K562 (cell line): Measurements from ENCODE around the gene MYO18A. TPM values are rescaled to one million over a fixed set of nuclear protein-coding genes. Genes with fewer than 3 reads are reported as not detected.
A peak's percentile ranks its signal among the peaks of the same experiment; 100 is the strongest.

Experiments
- CXXC5 ChIP-seq: fragments of 250-450 bp; sonication (Bioruptor Pico); IDR thresholded peaks from 2 replicates; pipeline ENCODE4 v1.8.0; 2022; ENCODE audit warnings: inconsistent platforms, mild to moderate bottlenecking, moderate library complexity
- JUND ChIP-seq, 2 experiments: IDR thresholded peaks; 2 replicates in 1 of 2; 3 replicates in 1 of 2; pipeline ENCODE4 v1.6.1; 2011; ENCODE audit warnings: borderline replicate concordance in 2 of 2, low read depth in 2 of 2, low read length in 2 of 2, improper control_type of control experiment in 1 of 2, missing biosample characterization in 1 of 2, missing genetic modification characterization in 1 of 2, missing genetic modification reagents in 1 of 2
- NFYB ChIP-seq: IDR thresholded peaks from 2 replicates; pipeline ENCODE4 v1.6.1; 2011; ENCODE audit warnings: mild to moderate bottlenecking, moderate library complexity; ENCODE audit not compliant: insufficient read length; ENCODE audit errors: extremely low read depth
- PTTG1 ChIP-seq: fragments of 450-650 bp; IDR thresholded peaks from 2 replicates; pipeline ENCODE4 v1.6.1; 2016; ENCODE audit warnings: low read depth, mild to moderate bottlenecking, missing genetic modification characterization, missing compliant biosample characterization
- REST ChIP-seq, 2 experiments: fragments of 450-650 bp; formaldehyde crosslinking in 1 of 2; IDR thresholded peaks; 2 replicates each; pipeline versions ENCODE4 v1.4.0 to v1.6.1; 2014 to 2020; ENCODE audit warnings: mild to moderate bottlenecking in 2 of 2, borderline replicate concordance in 1 of 2, low read depth in 1 of 2
- TEAD4 ChIP-seq, 2 experiments: sonication (generic) in 1 of 2; formaldehyde crosslinking in 1 of 2; IDR thresholded peaks; 2 replicates each; pipeline versions ENCODE4 v1.6.1 to v1.8.0; 2012 to 2022; ENCODE audit warnings: borderline replicate concordance in 1 of 2, inconsistent platforms in 1 of 2, low read length in 1 of 2, mild to moderate bottlenecking in 1 of 2, missing genetic modification reagents in 1 of 2
- USF1 ChIP-seq: sonication (generic); formaldehyde crosslinking; IDR thresholded peaks from 2 replicates; pipeline ENCODE4 v1.9.0; 2022; ENCODE audit warnings: mild to moderate bottlenecking, missing genetic modification reagents
- USF2 ChIP-seq: sonication (generic); formaldehyde crosslinking; IDR thresholded peaks from 2 replicates; pipeline ENCODE4 v1.5.0; 2020; ENCODE audit warnings: missing genetic modification reagents
- polyA plus RNA-seq, 8 experiments: library from polyadenylated mRNA; depleted of rRNA in 4 of 8; stranded (reverse) in 5 of 8; unstranded in 3 of 8; fragments of >200 nt; fragmentation: Nextera tagmentation in 2 of 8; fragmentation: Illumina TruSeq in 1 of 8; extraction: Ambion mirVana in 2 of 8; extraction: Trizol in 1 of 8; gene quantifications; 2 replicates each; pipeline versions ENCODE4 v1.2.1 to v1.2.3, GENCODE V29; 2011 to 2014; ENCODE audit warnings: inconsistent platforms in 1 of 8, missing spikeins in 1 of 8
- total RNA-seq, 7 experiments: library from RNA; depleted of rRNA in 6 of 7; stranded (reverse); fragments of >200 nt in 6 of 7; fragmentation: Illumina TruSeq in 2 of 7; extraction: Trizol in 2 of 7; gene quantifications; 2 replicates each; pipeline versions ENCODE4 v1.2.1 to v1.2.3, GENCODE V29; 2011 to 2021; ENCODE audit warnings: low replicate concordance in 1 of 7
- TF ChIP-seq, protein P1 (sequence below): fragments of 450-650 bp; formaldehyde crosslinking; IDR thresholded peaks from 2 replicates; pipeline ENCODE4 v1.4.0; 2020; ENCODE audit warnings: mild to moderate bottlenecking, moderate library complexity

The MYO18A gene
- total and polyA plus RNA-seq, 9 of the 15 experiments (the other 6 are each of a cell fraction or from before 2014, with no cell fraction given), result 2.5 to 65.4 (median 17.1) TPM

GRCh38 chr17:29069526-29070041, 110.6 kb downstream of the MYO18A start (continued):
- TF ChIP-seq CXXC5 (CRISPR knock-in tag), result peak; percentile 31; the same call in 1 of the 2 replicates
- TF ChIP-seq USF2 (CRISPR knock-in tag), result peak; percentile 86
- peak; percentile 59 for TF ChIP-seq NFYB
- TF ChIP-seq USF1, result peak; percentile 86
- TF ChIP-seq, protein P1, sequence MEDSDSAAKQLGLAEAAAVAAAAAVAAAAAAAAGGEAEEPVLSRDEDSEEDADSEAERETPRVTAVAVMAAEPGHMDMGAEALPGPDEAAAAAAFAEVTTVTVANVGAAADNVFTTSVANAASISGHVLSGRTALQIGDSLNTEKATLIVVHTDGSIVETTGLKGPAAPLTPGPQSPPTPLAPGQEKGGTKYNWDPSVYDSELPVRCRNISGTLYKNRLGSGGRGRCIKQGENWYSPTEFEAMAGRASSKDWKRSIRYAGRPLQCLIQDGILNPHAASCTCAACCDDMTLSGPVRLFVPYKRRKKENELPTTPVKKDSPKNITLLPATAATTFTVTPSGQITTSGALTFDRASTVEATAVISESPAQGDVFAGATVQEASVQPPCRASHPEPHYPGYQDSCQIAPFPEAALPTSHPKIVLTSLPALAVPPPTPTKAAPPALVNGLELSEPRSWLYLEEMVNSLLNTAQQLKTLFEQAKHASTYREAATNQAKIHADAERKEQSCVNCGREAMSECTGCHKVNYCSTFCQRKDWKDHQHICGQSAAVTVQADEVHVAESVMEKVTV, result no peak
- peak; percentile 37; the same call in 1 of the 2 replicates for TF ChIP-seq JUND (IDR thresholded peaks at IDR 0.05; ENCODE audit: borderline replicate concordance, low read depth, low read length)
- no peak for TF ChIP-seq JUND (tag; IDR thresholded peaks at IDR 0.05; ENCODE audit: borderline replicate concordance, low read depth, low read length)
- TF ChIP-seq TEAD4 (IDR thresholded peaks at IDR 0.05; ENCODE audit: low read length), result peak; percentile 26; the same call in 1 of the 2 replicates
- TF ChIP-seq TEAD4 (CRISPR knock-in tag; IDR thresholded peaks at IDR 0.05; ENCODE audit: borderline replicate concordance), result no peak
- TF ChIP-seq PTTG1, result no peak
- TF ChIP-seq REST (IDR thresholded peaks at IDR 0.05; ENCODE audit: borderline replicate concordance), result peak; percentile 29; the same call in 1 of the 2 replicates
- TF ChIP-seq REST (CRISPR knock-in tag; IDR thresholded peaks at IDR 0.05; ENCODE audit: low read depth), result no peak
